GM10266 (cell line): ENCODE measurements around the gene KLK11.

Source experiments
- DNase-seq: peaks from one replicate; pipeline ENCODE4 v3.0.0; 2012; ENCODE audit errors: extremely low spot score
- CTCF ChIP-seq: IDR thresholded peaks from 2 replicates; pipeline ENCODE4 v1.5.1; 2012; ENCODE audit warnings: mild to moderate bottlenecking, low read depth; ENCODE audit not compliant: control insufficient read depth, insufficient read depth; ENCODE audit errors: missing control alignments

KLK11 gene

GRCh38 chr19:50972795-50973376, 53.5 kb downstream of the KLK11 start:
- TF ChIP-seq CTCF: no peak
- no peak for DNase-seq
